Activated B cell treated with CpG ODN at 0.5 μM for 24 hours (primary cell): ENCODE results near the gene TMX3. TPM values are rescaled to one million over a fixed set of nuclear protein-coding genes. Genes with fewer than 3 reads are reported as not detected.

Experiments used
- ATAC-seq: fragments of 200-7000 bp; cut with Tn5 transposase; one replicate; pipeline ENCODE4 v1.10.0; 2021; ENCODE audit warnings: low read depth, mild to moderate bottlenecking, moderate library complexity
- CTCF ChIA-PET: fragments of 350-600 bp; sonication (Branson Sonifier 250); formaldehyde crosslinking; loops from one replicate; lab custom pipeline; 2021; ENCODE audit warnings: antibody characterized with exemption; lab: Charles Lee
- POLR2A ChIA-PET: fragments of 350-600 bp; sonication (Branson Sonifier 250); formaldehyde crosslinking; loops from one replicate; lab custom pipeline; 2021; ENCODE audit warnings: antibody characterized with exemption; lab: Charles Lee
- DNase-seq: peaks from one replicate; pipeline ENCODE4 v3.0.0; 2022
- H3K27ac Mint-ChIP-seq: one replicate; pipeline ENCODE4 v1.8.0; 2020; ENCODE audit warnings: mixed read lengths
- H3K27me3 Mint-ChIP-seq: one replicate; pipeline ENCODE4 v1.8.0; 2021; ENCODE audit warnings: mixed read lengths
- H3K36me3 Mint-ChIP-seq: one replicate; pipeline ENCODE4 v1.8.0; 2021; ENCODE audit warnings: low read depth, mixed read lengths
- H3K4me1 Mint-ChIP-seq: one replicate; pipeline ENCODE4 v1.8.0; 2021; ENCODE audit warnings: mixed read lengths
- H3K4me3 Mint-ChIP-seq: one replicate; pipeline ENCODE4 v1.8.0; 2020; ENCODE audit warnings: mild to moderate bottlenecking, mixed read lengths
- H3K9me3 Mint-ChIP-seq: one replicate; pipeline ENCODE4 v1.8.0; 2020; ENCODE audit warnings: mixed read lengths
- intact Hi-C: fragments of 100-400 bp; cut with micrococcal nuclease; formaldehyde crosslinking; loops from one replicate; pipeline ENCODE4 v1.15.1; 2024
- total RNA-seq: library from RNA; stranded (reverse); gene quantifications from 2 replicates; pipeline ENCODE4 v1.2.3, GENCODE V29; 2022
- TF ChIP-seq, protein P1 (sequence below): fragments of 200-600 bp; IDR thresholded peaks from one replicate; pipeline ENCODE4 v1.8.0; 2022; ENCODE audit warnings: antibody characterized with exemption, mild to moderate bottlenecking

Gene TMX3
- total RNA-seq, 1 donor from 2014 or later: 59.9 TPM

DNA sequence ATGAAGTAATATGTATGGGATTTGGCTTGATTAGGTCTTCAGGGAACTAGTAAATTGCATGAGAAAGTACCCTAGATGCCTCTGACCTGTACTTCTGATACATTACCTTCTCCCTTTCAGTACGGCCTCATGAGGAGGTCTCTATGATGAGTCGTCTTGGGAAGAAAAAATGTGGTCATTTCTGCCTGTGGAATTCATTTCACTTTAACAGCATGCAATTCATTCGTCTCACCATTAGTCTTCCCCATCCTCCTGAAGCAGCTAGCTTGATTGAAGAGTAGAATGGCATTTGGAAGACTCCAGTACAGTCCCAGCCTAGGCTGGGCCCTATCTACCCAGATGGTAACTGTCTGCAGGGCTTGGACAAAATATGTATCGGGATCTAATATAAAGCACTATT, 52.2 kb downstream of the TMX3 start:
- intact Hi-C loops: loop anchor here (5.0 kb wide), 1 partner anchor 1200 kb away; no protein-coding TSS in a partner anchor
- ChIA-PET CTCF (no interaction called here), POLR2A (no interaction called here)
- no peak for ATAC-seq
- no peak for DNase-seq
- peaks cover 5% of the 10 kb centered on the region for H3K4me1 Mint-ChIP-seq
- peaks cover 2% of the 10 kb centered on the region for H3K27me3 Mint-ChIP-seq
- no peak overlapping the region for H3K4me3 Mint-ChIP-seq
- H3K9me3 Mint-ChIP-seq: no peaks in the 10 kb centered on the region
- TF ChIP-seq, protein P1, sequence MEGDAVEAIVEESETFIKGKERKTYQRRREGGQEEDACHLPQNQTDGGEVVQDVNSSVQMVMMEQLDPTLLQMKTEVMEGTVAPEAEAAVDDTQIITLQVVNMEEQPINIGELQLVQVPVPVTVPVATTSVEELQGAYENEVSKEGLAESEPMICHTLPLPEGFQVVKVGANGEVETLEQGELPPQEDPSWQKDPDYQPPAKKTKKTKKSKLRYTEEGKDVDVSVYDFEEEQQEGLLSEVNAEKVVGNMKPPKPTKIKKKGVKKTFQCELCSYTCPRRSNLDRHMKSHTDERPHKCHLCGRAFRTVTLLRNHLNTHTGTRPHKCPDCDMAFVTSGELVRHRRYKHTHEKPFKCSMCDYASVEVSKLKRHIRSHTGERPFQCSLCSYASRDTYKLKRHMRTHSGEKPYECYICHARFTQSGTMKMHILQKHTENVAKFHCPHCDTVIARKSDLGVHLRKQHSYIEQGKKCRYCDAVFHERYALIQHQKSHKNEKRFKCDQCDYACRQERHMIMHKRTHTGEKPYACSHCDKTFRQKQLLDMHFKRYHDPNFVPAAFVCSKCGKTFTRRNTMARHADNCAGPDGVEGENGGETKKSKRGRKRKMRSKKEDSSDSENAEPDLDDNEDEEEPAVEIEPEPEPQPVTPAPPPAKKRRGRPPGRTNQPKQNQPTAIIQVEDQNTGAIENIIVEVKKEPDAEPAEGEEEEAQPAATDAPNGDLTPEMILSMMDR: no peak
- no peak overlapping the region for H3K27ac Mint-ChIP-seq
- H3K36me3 Mint-ChIP-seq: no peaks in the 10 kb centered on the region

- Mint-ChIP-seq H3K4me1 (peaks cover 3% of the 10 kb centered on the region), H3K36me3 (no peaks in the 10 kb centered on the region), H3K4me3 (no peak overlapping the region), H3K27me3 (peaks cover 2% of the 10 kb centered on the region), H3K9me3 (no peaks in the 10 kb centered on the region), H3K27ac (no peak overlapping the region)
- DNase-seq (no peak), ATAC-seq (no peak)
- CTCF ChIA-PET: interaction anchor here (0.7 to 3.0 kb wide), 7 partner anchors 1144 to 1451 kb away, joined by 3 to 16 read pairs (median 4); partner anchors contain the start of gene DSEL
- POLR2A ChIA-PET: no interaction called here
- TF ChIP-seq, protein P1: no peak
- intact Hi-C loops: loop anchor here (1.0 to 5.0 kb wide), 3 partner anchors 1144 to 1443 kb away; partner anchors contain the start of gene DSEL
Measured at GRCh38 chr18:68660354-68661183, 54.3 kb downstream of the TMX3 start.

GRCh38 chr18:68648191-68648590, 66.7 kb downstream of the TMX3 start:
- ChIA-PET POLR2A (no interaction called here), CTCF (no interaction called here)
- DNase-seq: no peak
- Mint-ChIP-seq H3K27me3 (peaks cover 8% of the 10 kb centered on the region), H3K9me3 (no peaks in the 10 kb centered on the region), H3K4me1 (no peaks in the 10 kb centered on the region), H3K36me3 (no peaks in the 10 kb centered on the region), H3K4me3 (no peak overlapping the region), H3K27ac (no peak overlapping the region)
- intact Hi-C loops: no loop called here
- no peak for ATAC-seq
- TF ChIP-seq, protein P1: no peak

DNA sequence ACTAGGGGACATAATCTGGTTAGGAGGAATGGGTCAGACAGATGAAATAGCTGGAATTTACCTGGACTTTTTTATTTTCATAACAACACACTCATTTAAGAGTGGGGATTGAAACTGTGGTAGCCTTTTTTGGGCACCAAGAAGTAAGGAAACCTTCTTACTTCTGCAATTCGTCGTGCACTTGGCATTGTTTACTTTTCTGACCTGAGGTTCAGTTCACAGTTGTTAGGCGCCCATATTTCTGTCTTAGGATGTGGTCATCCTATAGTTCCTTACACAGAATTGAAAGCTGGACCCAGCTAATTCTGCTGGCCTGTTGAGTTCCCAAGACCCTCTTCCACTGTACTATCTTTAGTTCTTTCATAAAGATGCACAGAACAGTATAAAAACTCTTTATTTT, 72.9 kb downstream of the TMX3 start:
- ChIA-PET POLR2A (no interaction called here), CTCF (no interaction called here)
- H3K27ac Mint-ChIP-seq: no peak overlapping the region
- peaks cover 5% of the 10 kb centered on the region for H3K27me3 Mint-ChIP-seq
- intact Hi-C loops: no loop called here
- DNase-seq (no peak), ATAC-seq (no peak)
- no peaks in the 10 kb centered on the region for H3K9me3 Mint-ChIP-seq
- TF ChIP-seq, protein P1: no peak
- H3K4me1 Mint-ChIP-seq: peaks cover 2% of the 10 kb centered on the region
- H3K36me3 Mint-ChIP-seq: no peaks in the 10 kb centered on the region
- H3K4me3 Mint-ChIP-seq: no peak overlapping the region

DNA sequence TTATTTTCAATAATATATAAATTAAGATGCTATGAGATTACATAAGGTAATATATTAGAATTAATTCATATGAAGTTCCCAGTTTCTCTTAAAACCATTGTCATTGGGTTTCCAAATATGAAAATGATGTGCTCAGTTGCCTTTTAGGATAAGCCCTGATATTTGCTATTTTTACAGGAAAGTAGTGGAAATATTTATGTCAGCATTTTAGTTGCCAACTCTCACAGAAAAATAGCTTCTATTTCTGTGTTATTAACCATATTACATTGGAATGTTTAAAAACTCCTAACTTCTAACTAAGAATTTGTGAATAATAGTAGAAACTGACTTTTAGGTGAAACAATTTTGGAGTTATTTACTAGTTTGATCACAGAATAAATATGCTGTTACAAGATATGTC, 74.0 kb downstream of the TMX3 start:
- TF ChIP-seq, protein P1: no peak

More for the DNA sequence above, 74.0 kb downstream of the TMX3 start:
- peaks cover 5% of the 10 kb centered on the region for H3K27me3 Mint-ChIP-seq
- POLR2A ChIA-PET: no interaction called here
- intact Hi-C loops: no loop called here
- H3K9me3 Mint-ChIP-seq: no peaks in the 10 kb centered on the region
- no peak overlapping the region for H3K27ac Mint-ChIP-seq
- ATAC-seq: no peak
- H3K36me3 Mint-ChIP-seq: no peaks in the 10 kb centered on the region
- CTCF ChIA-PET: no interaction called here
- H3K4me3 Mint-ChIP-seq: no peak overlapping the region
- DNase-seq: no peak
- peaks cover 2% of the 10 kb centered on the region for H3K4me1 Mint-ChIP-seq
